HepG2 (cell line): ENCODE measurements around the gene DNAAF8. TPM values are rescaled to one million over a fixed set of nuclear protein-coding genes. Genes with fewer than 3 reads are reported as not detected.
A peak's percentile ranks its signal among the peaks of the same experiment; 100 is the strongest.

Experiments
- AKNA ChIP-seq: sonication (generic); formaldehyde crosslinking; IDR thresholded peaks from 2 replicates; pipeline ENCODE4 v1.4.0; 2020; ENCODE audit warnings: missing genetic modification reagents, borderline replicate concordance
- EEA1 ChIP-seq: sonication (generic); formaldehyde crosslinking; IDR thresholded peaks from 2 replicates; pipeline ENCODE4 v1.5.1; 2020; ENCODE audit warnings: mild to moderate bottlenecking, missing genetic modification reagents, borderline replicate concordance
- HNF1A ChIP-seq, 2 experiments: sonication (generic) in 1 of 2; formaldehyde crosslinking in 1 of 2; IDR thresholded peaks; 2 replicates each; pipeline versions ENCODE4 v1.4.0 to v1.6.1; 2016 to 2020; ENCODE audit warnings: borderline replicate concordance in 1 of 2, low read depth in 1 of 2, mild to moderate bottlenecking in 1 of 2, missing genetic modification reagents in 1 of 2
- MAFG ChIP-seq: sonication (generic); formaldehyde crosslinking; IDR thresholded peaks from 2 replicates; pipeline ENCODE4 v1.5.1; 2020; ENCODE audit warnings: mild to moderate bottlenecking, missing genetic modification reagents
- MED13 ChIP-seq: sonication (generic); formaldehyde crosslinking; IDR thresholded peaks from 2 replicates; pipeline ENCODE4 v1.5.0; 2020; ENCODE audit warnings: missing genetic modification reagents
- NFE2L2 ChIP-seq: fragments of 150-350 bp; IDR thresholded peaks from 2 replicates; pipeline ENCODE4 v1.6.1; 2014; ENCODE audit warnings: low read length
- NFKBIZ ChIP-seq: IDR thresholded peaks from 2 replicates; pipeline ENCODE4 v1.6.1; 2018; ENCODE audit warnings: missing genetic modification reagents, missing compliant biosample characterization
- NONO ChIP-seq, 2 experiments: fragments of 450-650 bp in 1 of 2; sonication (generic) in 1 of 2; formaldehyde crosslinking in 1 of 2; IDR thresholded peaks in 1 of 2; conservative IDR thresholded peaks in 1 of 2; 2 replicates each; pipeline versions ENCODE4 v1.6.1 to v1.8.0; 2017 to 2022; ENCODE audit warnings: mild to moderate bottlenecking in 1 of 2, missing genetic modification reagents in 1 of 2, moderate library complexity in 1 of 2
- RFX1 ChIP-seq: fragments of 450-650 bp; IDR thresholded peaks from 2 replicates; pipeline ENCODE4 v1.6.1; 2017
- RFX3 ChIP-seq: IDR thresholded peaks from 2 replicates; pipeline ENCODE4 v1.6.1; 2016; ENCODE audit warnings: missing biosample characterization, missing genetic modification reagents
- RNF2 ChIP-seq: fragments of 450-650 bp; conservative IDR thresholded peaks from 2 replicates; pipeline ENCODE4 v1.6.1; 2016; ENCODE audit warnings: low read depth
- TOE1 ChIP-seq: sonication (generic); formaldehyde crosslinking; IDR thresholded peaks from 2 replicates; pipeline ENCODE4 v1.4.0; 2020; ENCODE audit warnings: mild to moderate bottlenecking, missing genetic modification reagents
- ZFYVE20 ChIP-seq: sonication (generic); formaldehyde crosslinking; IDR thresholded peaks from 2 replicates; pipeline ENCODE4 v1.8.0; 2023; ENCODE audit warnings: low read depth, mild to moderate bottlenecking, moderate library complexity, missing genetic modification reagents, borderline replicate concordance
- ZNF10 ChIP-seq: sonication (generic); formaldehyde crosslinking; IDR thresholded peaks from 2 replicates; pipeline ENCODE4 v1.4.0; 2020; ENCODE audit warnings: mild to moderate bottlenecking, low read depth, missing genetic modification reagents, borderline replicate concordance
- ZNF512 ChIP-seq: sonication (generic); formaldehyde crosslinking; IDR thresholded peaks from 2 replicates; pipeline ENCODE4 v1.4.0; 2020; ENCODE audit warnings: mild to moderate bottlenecking, missing genetic modification reagents
- ZNF737 ChIP-seq: sonication (generic); formaldehyde crosslinking; IDR thresholded peaks from 2 replicates; pipeline ENCODE4 v1.5.0; 2020; ENCODE audit warnings: missing genetic modification reagents, mild to moderate bottlenecking, borderline replicate concordance
- ZNF776 ChIP-seq: sonication (generic); formaldehyde crosslinking; IDR thresholded peaks from 2 replicates; pipeline ENCODE4 v1.4.0; 2020; ENCODE audit warnings: mild to moderate bottlenecking, missing genetic modification reagents
- ZNF792 ChIP-seq: IDR thresholded peaks from 2 replicates; pipeline ENCODE4 v1.6.1; 2016
- ZSCAN30 ChIP-seq: sonication (generic); formaldehyde crosslinking; IDR thresholded peaks from 2 replicates; pipeline ENCODE4 v1.5.0; 2020; ENCODE audit warnings: mild to moderate bottlenecking, missing genetic modification reagents
- polyA plus RNA-seq, 8 experiments: library from polyadenylated mRNA; depleted of rRNA in 3 of 8; stranded (reverse) in 7 of 8; unstranded in 1 of 8; fragments of >200 nt; fragmentation: Illumina TruSeq in 4 of 8; extraction: Trizol in 4 of 8; gene quantifications; 2 replicates each; pipeline versions ENCODE4 v1.2.1 to v1.2.3, GENCODE V29; 2011 to 2016; ENCODE audit warnings: low read depth in 4 of 8, missing spikeins in 1 of 8, mixed read lengths in 1 of 8; ENCODE audit not compliant: insufficient read depth in 1 of 8
- total RNA-seq, 5 experiments: library from RNA; depleted of rRNA; stranded (reverse); fragments of >200 nt; fragmentation: Illumina TruSeq; extraction: Trizol; gene quantifications; 2 replicates each; pipeline ENCODE4 v1.2.3, GENCODE V29; 2016; ENCODE audit warnings: low read depth in 1 of 5

Gene DNAAF8
- total and polyA plus RNA-seq, 2 of the 13 experiments (the other 11 are each of a cell fraction or from before 2014, with no cell fraction given) = 0.44 TPM; not detected in 1

GRCh38 chr16:4768549-4769305 is 34.4 kb downstream of the DNAAF8 start (continued):
- no peak for TF ChIP-seq ZNF10
- no peak for TF ChIP-seq EEA1 (CRISPR knock-in tag)
- no peak for TF ChIP-seq HNF1A (IDR thresholded peaks at IDR 0.05; ENCODE audit: low read depth)
- TF ChIP-seq HNF1A (CRISPR knock-in tag; IDR thresholded peaks at IDR 0.05; ENCODE audit: borderline replicate concordance) = 0 out of 2 replicates have a peak, but pooled peaks have one; percentile 32
- no peak for TF ChIP-seq ZFYVE20
- TF ChIP-seq NFKBIZ (CRISPR knock-in tag) = no peak
- no peak for TF ChIP-seq NONO (IDR thresholded peaks at IDR 0.05)
- TF ChIP-seq NONO (CRISPR knock-in tag; conservative IDR thresholded peaks at IDR 0.05) = peak; percentile 77; the same call in 1 of the 2 replicates
- TF ChIP-seq NFE2L2 = no peak
- no peak for TF ChIP-seq RFX1
- TF ChIP-seq ZNF776 (CRISPR knock-in tag) = no peak
- peak; percentile 91 for TF ChIP-seq ZNF792 (CRISPR knock-in tag)
- TF ChIP-seq RNF2 = no peak
- TF ChIP-seq AKNA (CRISPR knock-in tag) = no peak
- TF ChIP-seq TOE1 (CRISPR knock-in tag) = no peak
- no peak for TF ChIP-seq ZNF737 (CRISPR knock-in tag)
- TF ChIP-seq MED13 = peak; percentile 62; the same call in 1 of the 2 replicates
- TF ChIP-seq ZSCAN30 = no peak
- TF ChIP-seq RFX3 (CRISPR knock-in tag) = no peak
- TF ChIP-seq ZNF512 (CRISPR knock-in tag) = no peak
- TF ChIP-seq MAFG = no peak
